Stimulated activated CD8-positive, alpha-beta memory T cell treated with anti-CD3 and anti-CD28 coated beads, Interleukin-7, amount 100 ng/mL, for 4 hours (primary cell): Measurements from ENCODE around the gene ZG16B.
A peak's percentile ranks its signal among the peaks of the same experiment; 100 is the strongest.

Experiments used
- DNase-seq, 2 donors: peaks; one replicate each; pipeline ENCODE4 v3.0.0-alpha.2; 2020; ENCODE audit warnings: low read depth in 2 of 2

ZG16B gene, protein sequence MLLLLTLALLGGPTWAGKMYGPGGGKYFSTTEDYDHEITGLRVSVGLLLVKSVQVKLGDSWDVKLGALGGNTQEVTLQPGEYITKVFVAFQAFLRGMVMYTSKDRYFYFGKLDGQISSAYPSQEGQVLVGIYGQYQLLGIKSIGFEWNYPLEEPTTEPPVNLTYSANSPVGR

DNA sequence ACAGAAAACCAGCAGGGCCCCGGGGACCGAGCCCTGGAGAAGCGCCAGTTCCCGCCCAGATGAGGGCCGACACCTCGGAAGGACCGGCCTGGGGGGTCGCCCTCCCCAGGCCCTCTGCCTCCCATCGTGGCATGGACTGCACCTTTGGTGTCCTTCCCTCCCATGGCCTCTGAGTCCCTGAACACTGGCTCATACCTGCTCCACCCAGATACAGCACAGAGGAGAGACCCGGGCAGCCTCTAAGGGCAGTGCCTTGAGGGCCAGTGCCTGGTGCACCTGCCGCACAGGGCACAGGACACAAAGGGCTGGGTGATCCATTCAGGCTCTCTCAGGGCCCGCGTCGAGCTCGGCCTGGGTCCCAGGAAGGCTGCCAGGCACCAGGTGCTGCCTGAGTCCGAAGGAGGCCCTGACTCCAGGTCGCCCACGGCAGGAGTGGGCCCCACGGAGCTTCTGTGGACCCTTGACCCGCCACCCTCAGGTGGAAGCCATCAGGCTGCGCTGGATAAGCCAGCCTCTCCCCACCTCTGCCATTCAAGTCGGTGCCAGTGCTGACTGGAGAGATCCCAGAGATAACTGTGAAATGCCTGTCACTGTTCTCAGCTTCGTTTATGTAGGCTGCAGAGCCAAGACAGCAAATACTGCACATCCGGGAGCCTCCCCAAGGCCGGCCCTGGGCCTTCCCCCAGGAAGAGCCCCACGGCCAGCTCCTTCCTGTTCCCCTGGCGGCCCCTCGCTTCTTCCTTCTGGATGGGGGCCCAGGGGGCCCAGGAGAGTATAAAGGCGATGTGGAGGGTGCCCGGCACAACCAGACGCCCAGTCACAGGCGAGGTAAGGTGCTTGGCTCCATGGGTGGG, at the start of gene ZG16B:
Gene ZG16B, plus strand, starts transcription at position 803 of the 854 bp plus-strand sequence. CDS start 139 bp downstream, outside the sequence.
- no peak for DNase-seq

DNA sequence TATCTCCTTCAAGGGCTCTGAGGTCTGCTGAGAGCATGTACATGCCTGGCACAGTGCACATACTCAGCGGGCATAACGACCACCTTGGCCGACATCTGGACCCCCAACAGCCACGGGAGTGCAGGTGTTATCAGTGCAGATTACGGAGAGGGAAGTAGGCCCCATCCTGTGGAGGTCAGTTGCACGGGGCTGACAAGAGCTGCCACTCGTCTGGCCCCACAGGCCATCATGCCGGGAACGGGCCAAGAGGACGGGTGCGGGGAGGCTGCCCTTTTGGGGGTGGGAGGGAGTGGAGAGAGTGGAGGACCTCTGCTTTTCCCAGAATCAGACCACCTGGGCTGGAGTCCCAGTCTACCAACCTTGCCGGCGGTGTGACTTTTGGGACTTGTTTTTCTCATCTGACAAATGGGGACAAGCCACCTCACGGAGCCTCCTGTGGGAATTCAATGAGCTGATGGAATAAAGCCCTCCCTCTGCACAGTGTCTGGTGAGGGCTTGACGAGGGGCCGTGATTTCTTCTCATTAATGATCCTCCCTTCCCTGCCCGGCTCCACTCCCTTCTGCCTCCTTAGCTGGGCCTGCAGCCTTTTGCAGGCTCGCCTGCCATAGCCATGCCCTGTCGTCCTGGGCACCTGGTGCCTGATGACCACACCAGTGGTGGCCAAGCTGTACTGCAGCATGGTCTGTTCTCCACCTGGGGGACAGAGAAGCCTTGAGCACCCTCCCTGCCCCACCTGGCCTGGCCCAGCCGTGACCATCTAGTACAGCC, 47.3 kb upstream of the ZG16B start:
- no peak for DNase-seq

DNA sequence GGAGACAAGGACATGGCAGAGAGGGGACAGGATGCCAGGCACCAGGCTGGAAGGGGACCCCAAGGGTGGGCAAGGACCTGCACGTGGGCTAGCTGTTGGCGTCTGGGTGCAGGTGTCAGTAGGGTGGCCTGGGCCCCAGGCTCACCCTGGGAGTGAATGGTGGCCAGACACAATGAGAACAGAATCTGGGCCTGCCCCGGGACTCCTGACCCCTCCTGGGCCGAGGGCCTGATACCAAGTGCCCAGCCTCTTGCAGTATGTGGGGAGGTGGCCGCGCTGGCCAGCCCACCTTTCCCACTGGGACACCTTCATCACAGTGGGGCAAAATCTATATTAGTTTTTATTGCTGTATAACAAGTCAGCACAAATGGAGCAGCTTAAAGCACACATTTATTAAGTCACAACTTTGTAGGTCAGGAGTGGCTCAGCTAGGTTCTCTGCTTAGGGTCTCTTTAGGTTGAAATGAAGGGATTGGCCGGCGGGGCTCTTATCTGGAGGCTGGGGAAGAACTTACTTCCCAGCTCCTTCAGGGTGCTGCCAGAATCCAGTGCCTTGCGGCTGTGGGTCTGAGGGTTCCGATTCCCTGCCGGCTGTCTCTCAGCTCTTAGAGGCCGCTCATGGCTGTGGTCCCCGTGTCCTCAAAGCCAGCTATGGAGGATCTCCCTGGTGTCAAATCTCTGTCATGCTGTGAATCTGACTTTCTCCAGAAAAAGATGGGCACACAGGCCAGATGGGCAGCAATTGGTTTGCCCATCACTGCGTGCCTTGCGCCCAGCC, 46.3 kb upstream of the ZG16B start:
- DNase-seq = no peak

DNA sequence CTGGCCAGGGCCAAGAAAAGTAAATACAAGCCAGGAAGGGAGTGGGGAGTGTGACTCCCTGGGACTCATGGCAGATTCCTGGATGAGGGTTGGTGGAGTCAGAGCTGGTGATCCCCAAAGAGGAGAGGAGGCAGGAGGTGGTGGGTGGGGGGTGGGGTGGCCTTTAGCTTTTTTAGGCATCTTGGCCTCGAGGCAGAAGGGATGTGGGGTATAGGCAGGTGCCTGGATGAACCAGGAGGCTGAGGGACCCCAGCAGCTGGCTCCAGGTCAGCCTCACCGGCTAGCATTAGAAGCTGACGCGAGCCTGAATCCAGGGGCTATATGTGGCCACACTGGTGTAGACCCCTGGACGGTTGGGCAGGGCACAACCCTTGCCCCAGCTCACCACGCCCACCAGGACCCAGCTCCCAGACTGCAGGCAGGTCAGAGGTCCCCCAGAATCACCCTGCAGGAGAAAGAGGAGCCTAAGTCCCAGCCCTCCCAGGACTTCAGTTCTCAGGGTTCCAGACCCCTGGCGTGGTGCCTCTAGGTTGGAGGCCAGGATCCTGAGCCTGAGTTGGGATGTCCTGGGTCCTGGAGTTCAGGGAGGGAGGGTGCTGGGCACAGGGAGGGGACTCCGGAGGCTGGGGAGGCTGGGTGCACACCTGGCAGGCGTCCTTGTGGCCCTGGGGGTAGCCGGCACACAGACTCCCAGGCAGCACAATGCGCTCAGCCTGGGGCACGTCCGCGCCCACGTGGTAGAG, 45.6 kb upstream of the ZG16B start:
- DNase-seq = no peak

DNA sequence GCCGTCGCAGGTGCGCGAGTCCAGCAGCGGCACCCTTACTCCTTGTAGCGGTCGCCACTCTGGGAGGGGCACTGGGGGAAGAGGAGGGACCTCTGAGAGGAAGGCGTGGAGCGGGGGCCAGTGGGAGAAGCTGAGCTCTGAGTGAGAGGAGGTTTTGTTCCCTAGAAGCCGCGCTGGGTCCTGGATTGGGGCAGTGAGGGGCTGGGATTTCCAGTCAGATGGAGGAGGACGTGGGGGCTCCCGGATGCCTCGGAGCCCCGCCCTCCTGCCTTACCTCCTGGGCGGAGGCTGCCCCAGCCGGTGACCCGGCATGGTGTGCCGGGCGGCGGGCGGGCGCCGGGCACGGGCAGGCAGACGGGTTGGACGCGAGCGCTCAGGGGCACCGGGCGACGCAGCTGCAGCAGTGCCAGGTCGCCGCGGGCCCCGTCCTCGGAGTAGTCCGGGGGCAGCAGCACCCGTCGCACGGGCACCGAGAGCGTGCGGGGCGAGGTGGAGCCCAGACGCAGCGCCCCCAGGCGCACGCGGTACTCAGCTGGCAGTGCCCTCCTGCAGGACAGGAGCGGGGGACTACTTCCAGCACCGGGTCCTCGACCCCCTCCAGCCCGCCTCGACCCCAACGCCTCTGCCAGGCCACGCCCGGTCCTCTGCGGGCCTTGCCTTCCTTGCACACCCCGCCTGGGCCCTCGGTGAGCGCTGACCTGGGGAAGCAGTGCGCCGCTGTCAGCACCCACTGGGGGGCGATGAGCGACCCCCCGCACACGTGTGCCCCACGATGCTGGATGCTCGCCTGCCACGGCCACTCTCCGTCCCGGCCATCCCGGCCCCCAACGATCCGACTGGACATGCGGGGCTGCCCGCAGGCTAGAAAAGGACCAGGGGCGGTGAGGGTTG, 44.8 kb upstream of the ZG16B start:
- DNase-seq = peak in 1 of 2 donors; percentile 39

DNA sequence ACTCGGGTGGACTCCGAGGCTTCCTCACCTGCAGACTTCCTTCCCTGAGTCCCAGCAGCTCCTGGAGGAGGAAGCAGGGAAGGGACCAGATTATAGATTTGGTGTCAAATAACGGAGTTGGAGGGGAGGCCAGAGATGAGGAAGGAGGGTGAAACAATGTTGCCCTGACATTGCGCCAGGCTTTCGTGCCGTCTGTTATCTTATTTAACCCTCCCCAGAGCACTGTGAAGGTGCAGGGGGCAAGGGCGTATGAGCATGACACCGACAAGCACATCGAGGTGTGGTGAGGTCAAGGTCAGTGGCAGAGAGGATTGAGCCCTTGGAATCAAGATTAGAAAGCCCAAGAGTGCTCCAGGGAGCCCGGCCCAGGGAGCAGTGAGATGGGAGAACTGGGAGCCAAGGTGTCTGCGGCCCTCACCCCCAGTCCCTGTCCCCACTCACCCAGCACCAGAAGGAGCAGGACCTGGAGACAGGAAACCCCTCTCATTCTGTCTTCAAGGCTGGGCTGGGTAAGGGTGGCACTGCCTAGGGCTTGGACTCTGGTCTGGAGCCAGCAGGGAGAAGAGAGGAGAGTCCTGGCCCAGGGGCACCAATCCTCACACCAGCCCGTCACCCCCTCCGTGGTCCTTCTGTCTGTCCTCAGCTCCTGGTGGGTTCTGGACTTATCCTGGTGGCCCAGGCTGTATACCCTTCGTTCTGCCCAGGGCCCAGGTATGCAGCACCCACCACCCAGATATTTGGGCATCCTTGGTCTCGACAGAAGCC, 43.9 kb upstream of the ZG16B start:
- no peak for DNase-seq

DNA sequence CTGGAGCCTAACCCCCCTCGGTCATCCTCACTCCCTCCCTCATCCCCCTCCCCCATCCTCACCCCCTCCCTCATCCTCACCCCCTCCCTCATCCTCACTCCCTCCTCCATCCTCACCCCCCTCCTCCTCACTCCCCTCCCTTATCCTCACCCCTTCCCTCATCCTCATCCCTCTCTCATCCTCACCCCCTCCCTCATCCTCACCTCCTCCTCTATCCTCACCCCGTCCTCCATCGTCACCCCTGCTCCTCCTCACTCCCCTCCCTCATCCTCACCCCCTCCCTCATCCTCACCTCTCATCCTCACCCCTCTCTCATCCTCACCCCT, 43.3 kb upstream of the ZG16B start:
- no peak for DNase-seq

DNA sequence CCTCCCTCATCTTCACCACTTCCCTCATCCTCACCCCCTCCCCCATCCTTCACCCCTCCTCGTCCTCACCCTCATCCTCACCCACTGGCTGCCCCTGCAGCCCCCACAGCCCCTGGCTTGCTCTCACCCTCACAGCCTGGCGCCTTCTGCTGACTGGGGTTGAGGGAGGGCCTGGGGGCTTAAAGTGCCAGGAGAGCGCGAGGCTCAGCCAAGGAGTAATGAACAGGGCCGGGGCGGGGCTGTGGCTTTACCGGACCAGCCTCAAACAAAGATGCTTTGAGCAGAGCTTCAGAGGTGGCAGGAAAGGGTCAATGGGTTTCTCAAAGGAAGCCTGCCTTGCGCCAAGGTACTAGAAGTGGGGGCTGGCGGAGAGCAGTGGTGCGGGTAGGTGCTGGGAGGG, 42.7 kb upstream of the ZG16B start, which contains the start of gene PRSS33:
Gene PRSS33, minus strand, starts transcription at position 155 of the 400 bp plus-strand sequence. CDS start 1,013 bp downstream, outside the sequence.
- DNase-seq = no peak

DNA sequence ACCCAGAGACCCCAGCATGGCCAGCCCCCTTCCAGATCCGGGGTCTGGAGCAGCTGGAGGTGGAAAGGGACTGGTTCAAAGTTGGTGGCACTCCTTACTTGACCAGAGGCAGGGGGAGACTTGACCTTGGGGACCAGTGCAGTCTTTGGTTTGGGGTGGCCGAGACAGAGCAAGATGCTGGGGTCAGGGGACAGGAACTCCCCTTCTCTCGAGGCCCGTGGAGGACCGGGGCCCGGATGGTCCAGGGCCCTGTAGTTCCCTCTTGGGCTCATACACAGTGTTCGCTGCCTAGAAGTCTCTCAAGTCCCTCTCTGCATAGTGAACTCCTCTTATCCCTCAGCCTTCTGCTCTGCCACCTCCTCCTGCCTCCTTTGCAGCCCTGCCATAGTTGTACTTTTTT, 42.1 kb upstream of the ZG16B start:
- DNase-seq = no peak

DNA sequence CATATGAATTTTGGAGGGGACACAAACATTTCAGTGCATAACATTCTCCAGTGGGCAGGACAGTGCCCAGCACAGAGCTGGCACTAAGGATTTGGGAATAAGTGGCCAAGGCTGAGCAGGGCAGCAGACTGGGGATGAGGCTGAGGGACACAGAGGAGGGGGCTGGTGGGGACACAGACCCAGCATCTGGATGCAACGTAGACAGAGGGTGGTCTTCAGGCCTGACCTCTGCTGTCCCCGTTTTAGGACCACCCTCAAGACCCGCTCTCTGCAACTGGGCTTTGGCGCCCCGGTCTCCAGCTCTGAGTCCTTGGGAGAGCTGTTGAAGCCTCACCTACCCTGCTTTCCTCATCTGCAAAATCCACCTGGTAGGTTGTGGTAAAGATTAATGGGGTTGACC, 39.5 kb upstream of the ZG16B start:
- no peak for DNase-seq

DNA sequence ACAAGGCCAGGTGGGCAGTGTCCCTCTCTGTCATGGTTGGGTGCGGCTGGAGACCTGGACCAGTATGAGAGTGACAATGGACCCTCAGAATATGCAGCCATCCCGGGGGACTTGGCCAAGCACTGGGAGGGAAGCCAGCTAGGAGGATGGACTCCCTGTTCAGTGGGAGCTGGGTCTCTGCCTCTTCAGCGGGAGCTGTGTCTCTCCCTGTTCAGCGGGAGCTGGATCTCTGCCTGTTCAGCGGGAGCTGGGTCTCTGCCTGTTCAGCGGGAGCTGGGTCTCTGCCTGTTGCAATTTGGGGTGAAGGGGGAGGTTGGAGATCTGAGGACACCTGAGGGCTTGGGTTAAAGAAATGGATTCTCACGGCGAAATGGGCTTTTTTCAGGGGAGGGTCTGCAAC, 38.9 kb upstream of the ZG16B start:
- no peak for DNase-seq

DNA sequence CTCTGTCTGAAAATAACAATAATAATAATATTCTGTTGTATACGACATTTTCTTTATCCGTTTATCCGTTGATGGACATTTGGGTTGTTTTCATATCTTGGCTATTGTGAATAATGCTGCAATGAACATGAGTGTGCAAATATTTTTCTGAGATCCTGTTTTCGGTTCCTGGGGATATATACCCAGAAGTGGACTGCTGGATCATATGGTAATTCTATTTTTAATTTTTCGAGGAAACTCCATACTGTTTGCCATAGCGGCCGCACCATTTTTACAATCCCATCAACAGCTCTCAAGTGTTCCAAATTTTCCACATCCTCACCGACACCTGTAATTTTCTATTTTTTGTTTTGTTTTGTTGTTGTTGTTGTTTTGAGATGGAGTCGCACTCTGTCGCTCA, 37.2 kb upstream of the ZG16B start:
- no peak for DNase-seq

DNA sequence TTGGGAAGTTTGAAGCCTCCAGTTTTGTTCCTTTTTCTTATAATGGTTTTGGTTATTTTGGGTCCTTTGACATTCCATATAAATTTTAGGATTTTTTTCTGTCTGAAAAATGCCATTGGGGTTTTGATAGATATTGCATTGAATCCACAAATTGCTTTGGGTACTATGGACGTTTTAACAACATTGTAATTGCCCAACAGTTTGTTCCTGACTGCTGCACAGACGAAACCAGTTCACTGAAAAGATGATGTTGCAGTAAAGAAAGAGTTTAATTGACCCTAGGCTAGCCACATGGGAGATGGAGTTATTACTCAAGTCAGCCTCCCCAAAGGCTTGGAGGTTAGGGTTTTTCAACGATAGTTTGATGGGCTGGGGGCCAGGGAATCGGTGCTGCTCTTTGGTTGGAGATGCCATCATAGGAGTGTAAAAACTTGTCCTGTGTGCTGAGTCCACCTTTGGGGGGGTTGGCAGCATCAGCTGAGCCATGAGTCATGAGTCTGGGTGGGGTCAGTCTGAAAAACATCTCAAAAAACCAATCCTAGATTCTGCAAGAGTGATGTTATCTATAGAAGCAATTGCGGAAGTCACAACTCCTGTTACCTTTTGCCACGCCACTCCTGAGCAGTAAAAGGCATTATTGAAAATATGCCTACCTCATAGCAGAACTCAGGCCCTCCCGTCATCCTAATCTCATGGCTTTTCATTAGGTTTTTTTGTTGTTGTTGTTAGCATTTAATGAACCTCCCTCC, 34.5 kb upstream of the ZG16B start:
- no peak for DNase-seq

DNA sequence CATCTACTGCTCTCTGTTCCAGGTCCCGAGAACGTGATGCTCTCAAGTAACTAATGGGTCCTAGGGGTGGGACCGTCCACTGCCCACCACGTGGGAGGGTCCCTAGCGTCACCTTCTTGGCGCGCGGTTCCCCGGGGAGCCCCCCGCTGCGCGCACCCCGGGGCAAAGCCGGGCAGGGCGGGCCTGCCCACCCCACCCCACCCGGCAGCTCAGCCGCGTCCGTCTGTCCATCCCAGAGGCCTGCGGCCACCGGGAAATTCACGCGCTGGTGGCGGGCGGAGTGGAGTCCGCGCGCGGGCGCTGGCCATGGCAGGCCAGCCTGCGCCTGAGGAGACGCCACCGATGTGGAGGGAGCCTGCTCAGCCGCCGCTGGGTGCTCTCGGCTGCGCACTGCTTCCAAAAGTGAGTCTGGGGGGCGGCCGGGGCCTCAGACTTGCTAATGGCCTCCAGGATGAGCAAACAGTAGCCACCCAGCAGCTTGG, 31.3 kb upstream of the ZG16B start:
- no peak for DNase-seq

DNA sequence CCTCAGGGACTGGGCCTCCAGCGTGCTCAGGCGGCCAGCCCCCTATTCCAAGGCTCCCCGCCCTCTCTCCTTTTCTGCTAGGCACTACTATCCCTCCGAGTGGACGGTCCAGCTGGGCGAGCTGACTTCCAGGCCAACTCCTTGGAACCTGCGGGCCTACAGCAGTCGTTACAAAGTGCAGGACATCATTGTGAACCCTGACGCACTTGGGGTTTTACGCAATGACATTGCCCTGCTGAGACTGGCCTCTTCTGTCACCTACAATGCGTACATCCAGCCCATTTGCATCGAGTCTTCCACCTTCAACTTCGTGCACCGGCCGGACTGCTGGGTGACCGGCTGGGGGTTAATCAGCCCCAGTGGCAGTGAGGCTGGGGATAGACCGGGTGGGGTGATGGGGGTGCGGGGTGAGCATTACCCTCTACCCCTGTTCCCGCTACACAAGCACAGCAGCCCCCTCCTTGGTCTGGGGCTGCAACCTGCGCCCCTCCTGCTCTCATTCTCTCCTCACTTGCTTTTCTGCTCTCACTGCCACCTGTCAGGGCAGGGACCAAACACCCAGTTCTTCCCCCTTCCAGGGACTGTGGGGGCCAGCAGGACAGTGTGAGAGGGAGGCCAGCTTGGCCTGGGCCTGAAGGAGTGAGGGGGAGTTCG, 30.8 kb upstream of the ZG16B start:
- DNase-seq = no peak

DNA sequence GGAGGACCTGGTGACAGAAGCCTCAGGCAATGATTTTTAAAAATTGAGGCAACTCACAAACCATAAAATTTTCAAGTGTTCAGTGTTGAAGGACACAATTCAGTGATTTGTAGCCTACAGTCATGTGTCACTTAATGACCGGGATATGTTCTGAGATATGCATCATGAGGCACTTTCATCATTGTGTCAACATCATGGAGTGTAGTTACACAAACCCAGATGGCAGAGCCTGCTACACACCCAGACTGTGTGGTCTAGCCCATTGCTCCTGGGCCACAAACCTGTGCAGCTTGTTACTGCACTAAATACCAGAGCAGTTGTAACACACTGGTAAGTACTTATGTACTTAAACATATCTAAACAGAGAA, 30.3 kb upstream of the ZG16B start:
- no peak for DNase-seq

DNA sequence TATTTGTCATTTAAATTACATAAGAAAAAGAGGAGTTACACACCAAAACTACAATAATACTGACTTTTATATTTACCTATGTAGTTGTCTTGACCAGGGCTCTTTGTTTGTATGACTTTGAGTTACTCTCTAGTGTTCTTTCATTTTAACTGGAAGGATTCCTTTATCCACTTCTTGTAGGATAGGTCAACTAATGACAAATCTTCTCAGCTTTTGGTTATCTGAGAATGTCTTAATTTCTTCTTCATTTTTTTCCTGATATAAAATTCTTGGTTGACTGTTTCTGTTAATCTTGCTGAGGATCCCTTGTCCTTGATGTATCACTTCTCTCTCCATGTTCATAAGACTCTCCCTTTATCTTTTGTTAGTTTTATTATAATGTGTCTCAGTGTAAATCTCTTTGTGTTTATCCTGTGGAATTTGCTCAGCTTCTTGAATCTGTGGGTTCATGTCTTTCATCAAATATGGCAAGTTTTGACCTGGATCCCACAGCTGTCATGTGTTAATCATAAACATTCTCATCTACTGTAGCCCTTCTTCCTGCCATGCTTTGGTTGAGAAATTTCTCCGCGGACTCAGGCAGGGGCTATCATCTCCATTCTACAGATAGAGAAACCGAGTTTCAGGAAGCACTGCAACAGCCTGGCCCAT, 26.4 kb upstream of the ZG16B start:
- no peak for DNase-seq

DNA sequence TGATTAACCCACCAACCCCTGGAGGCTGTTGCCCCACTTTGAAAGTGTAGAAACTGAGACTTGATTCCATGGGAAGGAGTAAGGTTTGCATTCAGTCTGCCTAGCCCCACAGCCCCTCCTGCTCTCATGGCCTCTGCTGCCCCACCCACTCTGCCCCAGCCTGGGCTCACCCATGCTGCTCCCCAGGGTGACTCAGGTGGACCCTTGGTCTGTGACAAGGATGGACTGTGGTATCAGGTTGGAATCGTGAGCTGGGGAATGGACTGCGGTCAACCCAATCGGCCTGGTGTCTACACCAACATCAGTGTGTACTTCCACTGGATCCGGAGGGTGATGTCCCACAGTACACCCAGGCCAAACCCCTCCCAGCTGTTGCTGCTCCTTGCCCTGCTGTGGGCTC, 25.4 kb upstream of the ZG16B start:
- DNase-seq = no peak
